A673 (cell line): Measurements from ENCODE around the gene IMMP2L.

ENCODE experiments used
- CTCF ChIP-seq: fragments of 300-800, 200-600 bp; sonication (generic); conservative IDR thresholded peaks from 2 replicates; pipeline ENCODE4 v1.5.1; 2017; ENCODE audit warnings: low read depth, mild to moderate bottlenecking, antibody characterized with exemption, low read length, moderate library complexity, mixed read lengths
- EZH2 ChIP-seq: fragments of 200-600 bp; sonication (generic); IDR thresholded peaks from 2 replicates; pipeline ENCODE4 v1.6.1; 2017; ENCODE audit warnings: borderline replicate concordance, low read depth, mild to moderate bottlenecking, mixed read lengths, antibody characterized with exemption, low read length; ENCODE audit not compliant: poor library complexity, severe bottlenecking

- TF ChIP-seq EZH2, result no peak
- no peak for TF ChIP-seq CTCF
Observed at GRCh38 chr7:111356941-111357340, 205.4 kb downstream of the IMMP2L start.
